Muscle of arm (tissue), 12 donors: ENCODE data around the gene ATP5F1C. TPM values are rescaled to one million over a fixed set of nuclear protein-coding genes. Genes with fewer than 3 reads are reported as not detected.

Source experiments
- DNase-seq: peaks from one replicate; pipeline ENCODE4 v3.0.0-alpha.2; 2013
- polyA plus RNA-seq, 12 donors: library from polyadenylated mRNA; unstranded; fragments of 120-200 nt; gene quantifications; one replicate each; pipeline ENCODE4 v1.2.1, GENCODE V29; 2013; ENCODE audit not compliant: insufficient read length in 12 of 12

Gene ATP5F1C
- polyA plus RNA-seq, 12 donors: 192 to 302 (median 261) TPM; not detected in 1

DNA sequence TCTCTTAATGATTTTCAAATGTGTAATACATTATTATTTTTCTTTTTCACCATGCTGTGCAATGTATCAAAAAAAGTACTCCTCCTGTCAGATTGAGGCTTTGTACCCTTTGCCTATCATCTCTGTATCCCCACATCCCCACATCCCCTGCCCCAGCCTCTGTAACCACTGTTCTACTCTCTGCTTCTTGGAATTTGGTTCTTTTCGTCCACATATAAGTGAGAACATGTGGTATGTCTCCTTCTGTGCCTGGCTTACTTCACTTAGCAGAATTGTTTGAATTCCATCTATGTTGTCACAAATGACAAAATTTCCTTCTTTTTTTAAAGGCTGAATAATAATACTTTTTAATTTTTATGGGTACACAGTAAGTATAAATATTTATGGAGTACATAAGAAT, 44.1 kb downstream of the ATP5F1C start:
- DNase-seq: no peak

DNA sequence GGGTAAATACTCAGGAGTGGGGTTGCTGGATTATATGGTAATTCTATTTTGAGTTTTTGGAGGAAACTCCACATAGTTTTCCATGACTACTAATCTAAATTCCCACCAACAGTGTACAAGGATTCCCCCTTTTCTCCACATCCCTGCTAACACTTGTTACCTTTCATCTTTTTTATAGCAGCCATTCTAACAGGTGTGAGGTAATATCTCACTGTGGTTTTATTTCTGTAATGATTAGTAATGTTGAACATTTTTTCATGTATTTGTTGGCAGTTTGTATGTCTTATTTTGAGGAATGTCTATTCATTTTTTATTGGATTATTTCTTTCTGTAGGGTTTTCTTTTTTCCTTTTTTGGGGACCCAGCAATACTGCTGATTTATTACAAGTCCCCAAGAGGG, 45.2 kb downstream of the ATP5F1C start:
- no peak for DNase-seq

DNA sequence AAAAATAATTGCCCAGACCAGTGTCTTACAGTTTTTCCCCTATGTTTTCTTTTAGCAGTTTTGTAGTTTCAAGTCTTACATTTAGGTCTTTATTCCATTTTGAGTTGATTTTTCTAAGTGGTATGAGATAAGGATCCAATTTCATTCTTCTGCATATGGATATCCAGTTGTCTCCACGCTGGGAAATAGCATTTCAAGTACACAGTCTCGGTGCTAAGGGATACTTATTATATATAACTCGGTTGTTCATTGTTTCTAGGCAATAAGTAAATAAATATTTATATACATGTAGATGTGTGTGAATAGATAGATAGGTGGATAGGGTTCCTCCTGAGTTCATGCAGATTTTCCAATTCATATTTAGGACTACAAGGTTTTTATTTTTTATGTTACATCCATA, 46.3 kb downstream of the ATP5F1C start:
- no peak for DNase-seq

DNA sequence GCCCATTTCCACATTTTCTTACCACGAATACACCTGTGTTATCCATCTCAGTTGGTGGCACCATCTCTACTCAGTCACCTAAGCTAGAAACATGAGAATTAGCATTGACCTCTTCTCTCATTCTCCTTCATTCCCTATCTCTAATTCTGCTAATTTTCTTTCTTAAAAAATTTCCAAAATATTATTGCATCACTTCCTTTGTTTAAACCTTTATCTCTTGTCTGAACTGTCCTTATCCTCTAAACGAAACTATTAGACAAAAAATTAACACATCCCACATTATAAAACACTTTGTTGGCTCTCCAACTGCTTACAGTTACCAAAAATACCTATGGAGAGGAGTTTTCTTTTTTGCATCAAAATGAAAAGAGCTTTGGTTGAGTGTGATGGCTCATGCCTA, 48.6 kb downstream of the ATP5F1C start:
- DNase-seq: no peak

DNA sequence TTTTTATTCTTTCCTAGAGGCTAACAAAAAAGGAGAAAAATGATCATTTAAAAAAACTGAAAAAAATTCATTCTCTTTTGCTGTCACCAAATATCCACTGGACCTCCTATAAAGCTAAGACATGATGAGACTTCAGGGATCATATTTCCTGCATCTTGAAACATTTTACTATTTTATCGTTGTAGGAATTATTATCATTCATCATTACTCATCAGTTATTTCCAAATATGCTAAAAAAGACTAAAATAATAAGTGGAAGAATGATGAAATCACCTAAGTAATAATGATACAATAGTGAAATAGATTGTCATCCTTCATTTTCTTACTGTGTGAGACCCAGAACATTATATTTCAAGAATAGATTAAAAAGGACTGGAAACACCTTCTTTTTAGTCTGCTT, 58.6 kb downstream of the ATP5F1C start:
- DNase-seq: no peak

DNA sequence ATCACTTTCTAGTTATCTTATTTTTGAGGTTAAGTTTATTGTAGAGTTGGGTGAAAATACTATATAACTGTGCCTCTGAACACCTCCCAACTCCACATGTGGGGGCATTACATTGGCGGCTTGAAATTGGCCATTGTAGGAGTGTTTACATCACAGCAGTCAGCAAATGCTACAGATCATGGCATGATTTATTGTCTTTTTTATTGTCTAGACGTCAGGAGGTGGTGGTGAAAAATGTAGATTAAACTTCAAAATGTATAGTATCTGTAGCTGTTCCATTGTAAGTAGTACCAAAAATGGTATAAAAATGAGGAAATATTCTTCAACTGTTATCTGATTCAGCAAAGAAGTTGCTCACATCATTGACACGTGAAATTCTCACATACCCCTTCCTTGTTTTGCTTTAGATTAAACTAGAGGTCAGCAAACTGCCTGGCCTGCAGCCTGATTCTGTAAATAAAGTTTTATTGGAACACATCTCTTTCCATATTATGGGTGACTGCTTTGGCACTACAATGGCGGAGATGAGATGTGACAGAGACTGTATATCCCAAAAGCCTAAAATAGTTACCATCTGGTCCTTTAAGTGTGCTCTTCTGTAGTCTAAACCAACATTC, 65.4 kb downstream of the ATP5F1C start:
- DNase-seq: no peak

DNA sequence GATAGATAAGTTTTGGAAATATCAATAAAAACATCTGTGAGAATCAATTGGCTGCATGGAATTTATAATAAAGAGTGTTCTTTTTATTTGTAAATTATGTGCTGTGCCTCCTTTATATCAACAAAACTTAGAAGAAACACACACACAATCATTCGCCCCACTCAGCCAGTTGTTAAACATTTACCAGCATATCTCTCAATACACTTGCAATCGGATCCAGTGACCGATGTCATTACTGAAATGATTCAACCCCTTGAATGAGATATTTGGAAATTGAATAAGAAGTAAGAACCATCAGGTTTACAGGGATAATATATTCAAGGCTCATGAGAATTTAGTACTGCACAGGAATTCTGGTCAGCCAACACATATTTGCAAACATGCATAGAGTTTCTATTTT, 65.9 kb downstream of the ATP5F1C start:
- DNase-seq: no peak

DNA sequence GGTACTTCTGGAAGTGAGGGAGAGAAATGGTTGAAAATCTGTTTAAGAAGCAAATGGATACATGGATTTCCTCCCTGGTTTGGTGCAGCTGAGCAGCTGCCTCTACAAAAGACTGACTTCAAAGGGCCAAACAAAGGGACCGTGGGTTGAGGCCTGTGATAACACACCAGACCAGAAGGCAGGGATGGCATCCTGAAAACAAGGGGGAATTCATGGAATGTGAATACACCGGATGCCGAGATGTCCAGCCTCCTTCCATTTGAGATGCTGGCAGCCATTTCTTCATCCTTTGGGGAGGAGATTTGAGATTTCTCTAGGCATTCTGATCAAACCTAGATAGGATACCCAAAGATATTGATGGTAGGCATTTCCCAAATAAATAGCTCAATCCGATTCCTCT, 67.2 kb downstream of the ATP5F1C start:
- no peak for DNase-seq

DNA sequence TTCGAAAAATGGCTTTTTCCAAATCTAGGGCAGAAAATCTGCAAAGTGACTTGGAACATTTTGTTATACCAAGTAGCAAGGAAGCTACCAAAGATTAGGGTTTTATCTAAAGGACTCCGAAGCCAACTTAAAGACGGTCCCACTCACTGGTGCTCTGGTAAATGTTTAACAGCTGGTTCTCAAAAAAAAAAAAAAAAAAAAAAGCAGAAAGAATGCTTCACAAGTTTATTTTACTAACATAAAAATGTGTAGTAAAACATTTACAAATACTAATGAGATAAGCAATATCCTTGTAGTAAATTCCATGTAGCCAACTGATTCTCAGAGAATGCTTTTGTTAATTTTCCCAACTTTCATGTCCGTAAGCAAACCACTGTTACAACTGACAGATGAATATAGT, 68.7 kb downstream of the ATP5F1C start:
- no peak for DNase-seq

DNA sequence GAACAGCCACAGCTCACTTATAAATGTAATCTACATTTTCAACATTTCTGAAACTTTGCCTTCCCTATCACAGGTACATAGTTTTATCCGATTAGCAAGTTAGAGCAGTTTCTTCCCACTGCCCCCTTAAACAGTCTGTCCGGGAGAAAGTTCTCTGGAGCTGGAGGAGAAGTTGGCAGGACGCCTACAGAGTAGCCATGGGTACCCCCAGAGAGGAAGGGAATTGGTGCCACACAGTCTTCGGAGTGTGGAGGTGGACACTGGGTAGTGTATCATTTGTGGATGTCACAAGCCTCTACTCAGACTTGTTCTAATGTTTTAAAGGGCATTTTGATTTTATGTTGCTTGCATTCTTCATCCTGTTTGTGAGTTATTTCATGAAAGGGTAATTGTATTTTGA, 69.3 kb downstream of the ATP5F1C start:
- DNase-seq: no peak

Other genes starting within 250 kb of the ATP5F1C start
- gene ITIH5, start 121.2 kb upstream of the ATP5F1C start, polyA plus RNA-seq: 10 to 100 TPM in 11 of 12 donors, not detected in 1; 37.9 to 70.7 (median 47.4) TPM
- 10 to 100 TPM in 1 of 12 donors, 1 to 10 TPM in 2, under 1 TPM in 7, not detected in 2; 0.12 to 10.8 (median 0.60) TPM for gene ITIH2, start 84.9 kb upstream of the ATP5F1C start, polyA plus RNA-seq
- gene KIN, start 184 bp upstream of the ATP5F1C start, polyA plus RNA-seq: 10 to 100 TPM in 11 of 12 donors, not detected in 1; 12.4 to 17.7 (median 14.4) TPM
- 10 to 100 TPM in 2 of 12 donors, 1 to 10 TPM in 9, not detected in 1; 5.3 to 10.7 (median 5.8) TPM for gene TAF3, start 30.3 kb downstream of the ATP5F1C start, polyA plus RNA-seq